GM08714 (cell line): ENCODE measurements around the gene HMCN2.

ENCODE experiments used
- H3K4me3 ChIP-seq: fragments of 200-500 bp; sonication (Bioruptor generic); 2 replicates; pipeline ENCODE4 v1.5.1; 2014; ENCODE audit warnings: mild to moderate bottlenecking, low read length, inconsistent platforms
- ZNF274 ChIP-seq: IDR thresholded peaks from 2 replicates; pipeline ENCODE4 v1.6.1; 2012; ENCODE audit warnings: mild to moderate bottlenecking, low read depth, low read length

HMCN2 gene

DNA sequence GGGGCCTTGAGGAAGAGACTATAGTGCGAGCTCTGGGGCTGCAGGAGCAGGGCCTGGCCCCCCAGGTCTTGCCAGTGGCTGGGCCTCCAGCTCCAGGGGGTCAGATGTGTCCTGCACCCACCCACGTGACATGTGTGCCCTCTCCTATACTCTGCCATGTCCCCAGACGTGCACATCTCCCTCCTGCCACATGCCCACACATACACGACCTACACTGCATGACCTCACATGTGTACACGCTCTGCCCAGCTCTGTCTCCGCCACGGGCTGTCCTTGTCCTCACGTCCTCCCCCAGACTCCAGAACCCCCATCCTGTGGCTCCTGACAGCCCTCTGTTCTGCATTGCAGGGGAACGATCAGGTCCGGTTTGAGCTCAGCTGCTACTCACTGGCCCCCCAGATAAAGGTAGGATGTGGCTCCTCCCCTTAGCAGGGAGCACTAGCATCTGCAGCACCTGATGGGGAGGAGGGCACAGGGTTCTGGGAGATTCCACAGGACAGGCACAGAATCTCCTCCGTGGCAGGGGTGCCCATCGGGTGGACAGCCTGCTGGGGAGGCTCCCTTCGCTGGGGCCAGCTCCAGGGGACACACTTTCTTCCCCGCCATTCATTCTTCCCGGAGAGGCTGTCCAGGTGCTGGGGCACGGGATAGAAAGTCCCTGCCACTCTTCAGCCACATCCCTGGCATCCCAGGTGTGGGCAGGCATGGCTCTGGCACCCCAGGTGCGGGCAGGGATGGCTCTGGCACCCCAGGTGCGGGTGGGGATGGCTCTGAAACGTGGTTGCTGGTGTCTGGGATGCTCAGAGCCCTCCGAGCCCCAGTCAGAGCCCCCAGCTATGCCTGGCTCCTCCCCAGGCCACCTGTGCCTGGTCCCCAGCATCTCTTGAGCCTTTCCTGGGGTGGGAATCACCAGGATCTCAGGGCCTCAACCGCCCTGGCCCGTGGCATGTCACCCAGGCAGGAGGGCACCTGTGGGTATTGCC is 198.5 kb downstream of the HMCN2 start:
- no peak overlapping the region for H3K4me3 ChIP-seq
- TF ChIP-seq ZNF274: no peak

DNA sequence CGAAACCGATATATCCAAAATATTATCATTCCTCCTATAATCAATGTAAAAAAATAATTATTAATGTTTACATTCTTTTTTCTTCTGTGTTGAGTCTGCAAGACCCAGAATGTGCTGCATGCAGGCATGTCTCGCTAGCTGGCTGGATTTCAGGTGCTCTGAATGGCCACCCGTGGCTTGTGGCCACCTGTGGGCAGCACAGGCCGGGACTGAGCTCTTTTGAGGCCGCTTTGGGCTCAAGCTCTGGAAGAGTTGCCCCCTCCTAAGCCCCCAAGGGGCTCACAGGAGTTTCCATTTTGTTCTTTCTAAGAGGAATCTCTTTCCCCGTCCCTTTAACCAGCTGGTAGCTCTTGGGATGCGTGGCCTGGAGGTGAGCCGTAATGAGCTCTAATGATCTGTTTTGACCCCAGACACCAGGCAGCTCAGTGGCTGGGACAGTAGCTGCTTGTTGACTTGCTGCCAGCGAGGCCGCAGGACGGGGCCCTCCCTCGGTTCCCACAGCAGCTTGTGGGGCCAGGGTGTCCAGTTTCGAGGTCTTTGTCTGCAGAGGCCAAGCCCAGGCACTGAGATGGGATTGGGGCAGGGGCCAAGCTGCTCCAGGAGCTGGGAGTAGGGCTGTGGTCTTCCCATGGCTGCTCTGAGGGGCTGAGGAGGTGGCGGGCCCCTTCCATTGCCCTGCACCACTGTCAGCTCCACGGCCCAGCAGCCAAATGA is 200.0 kb downstream of the HMCN2 start:
- no peak for TF ChIP-seq ZNF274
- H3K4me3 ChIP-seq: no peak overlapping the region

DNA sequence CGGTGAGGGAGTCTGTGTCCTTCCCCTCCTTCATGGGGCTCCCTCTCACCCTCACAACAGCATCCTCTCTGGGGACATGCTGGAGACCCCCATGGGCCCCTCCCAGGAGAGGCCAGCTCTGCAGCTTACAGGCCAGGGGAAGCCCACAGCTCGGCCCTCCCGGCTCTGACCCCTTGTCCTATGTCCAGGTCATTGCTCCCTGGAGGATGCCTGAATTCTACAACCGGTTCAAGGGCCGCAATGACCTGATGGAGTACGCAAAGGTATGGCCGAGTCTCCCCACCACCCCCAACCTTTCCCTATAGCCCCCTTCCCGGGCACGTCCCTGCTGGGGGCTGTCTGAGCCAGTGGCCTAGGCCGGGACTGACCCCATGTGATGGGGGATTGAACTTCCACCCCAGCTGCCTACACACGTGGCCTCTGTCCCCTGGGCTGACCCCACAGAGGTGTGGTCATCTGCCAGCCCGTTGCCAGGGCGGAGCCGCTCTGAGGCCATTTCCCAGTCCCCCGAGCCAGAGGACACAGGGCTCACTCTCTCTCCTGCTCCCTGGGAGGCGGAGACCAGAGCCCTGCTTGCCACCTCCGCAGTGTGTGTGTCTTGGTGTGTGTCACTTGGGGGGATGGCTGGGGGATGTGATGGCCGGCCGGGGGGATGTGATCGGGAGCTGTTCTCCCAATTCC is 201.1 kb downstream of the HMCN2 start:
- no peak for TF ChIP-seq ZNF274
- no peak overlapping the region for H3K4me3 ChIP-seq

DNA sequence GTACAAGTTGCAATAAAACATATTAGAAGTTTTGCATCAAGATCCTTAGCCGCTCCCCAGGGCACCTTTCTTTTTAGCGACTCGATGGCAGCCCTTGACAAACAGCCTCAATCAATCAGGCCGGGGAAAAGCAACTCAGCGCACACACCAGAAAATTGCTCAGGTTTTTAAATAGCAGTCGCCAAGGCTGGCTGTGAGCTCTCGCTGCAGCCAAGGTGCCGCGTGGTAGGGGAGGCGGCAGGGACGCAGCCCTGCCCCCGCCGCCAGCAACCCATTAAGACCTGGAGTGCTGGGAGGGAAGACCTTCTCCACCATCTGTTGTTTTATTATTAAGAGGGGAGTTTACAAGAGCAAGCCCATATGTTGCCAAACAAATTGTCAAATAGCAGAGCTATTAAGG is 201.8 kb downstream of the HMCN2 start:
- no peak overlapping the region for H3K4me3 ChIP-seq
- TF ChIP-seq ZNF274: no peak

DNA sequence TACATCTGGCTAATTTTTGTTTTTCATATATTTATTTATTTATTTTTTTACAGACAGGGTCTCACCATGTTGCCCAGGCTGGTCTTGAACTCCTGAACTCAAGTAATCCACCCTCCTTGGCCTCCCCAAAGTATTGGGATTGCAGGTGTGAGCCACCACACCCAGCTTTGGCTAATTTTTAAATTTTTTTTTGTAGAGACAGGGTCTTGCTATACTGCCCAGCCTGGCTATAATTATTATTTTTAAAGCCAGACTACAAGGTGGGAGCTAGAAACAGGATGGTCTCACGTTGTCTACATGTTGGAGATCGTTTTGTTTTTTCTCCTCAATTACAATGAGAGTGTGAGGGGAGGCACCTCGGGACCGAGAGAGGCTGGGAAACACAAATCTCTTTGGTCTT is 203.0 kb downstream of the HMCN2 start:
- TF ChIP-seq ZNF274: no peak
- no peak overlapping the region for H3K4me3 ChIP-seq

DNA sequence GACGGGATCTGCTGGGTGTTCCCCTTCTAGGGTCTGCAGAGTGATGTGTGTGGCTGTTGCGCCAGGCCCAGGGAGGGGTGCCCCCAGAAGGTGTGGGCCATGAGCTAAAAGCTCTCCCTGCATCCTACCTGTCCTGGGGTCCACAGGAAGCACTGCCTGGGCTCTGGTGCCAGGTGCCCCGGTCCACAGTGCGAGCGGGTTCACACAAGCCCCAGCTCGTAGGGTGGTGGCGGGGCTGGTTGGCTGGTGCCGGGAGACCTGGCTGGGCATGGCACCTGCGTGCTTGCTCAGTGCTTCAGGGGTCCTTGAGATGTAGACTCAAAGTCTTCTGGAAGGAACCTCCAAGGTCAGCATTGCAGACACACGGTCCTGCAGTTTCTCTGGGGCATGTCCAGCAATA is 204.7 kb downstream of the HMCN2 start:
- TF ChIP-seq ZNF274: no peak
- H3K4me3 ChIP-seq: no peak overlapping the region

DNA sequence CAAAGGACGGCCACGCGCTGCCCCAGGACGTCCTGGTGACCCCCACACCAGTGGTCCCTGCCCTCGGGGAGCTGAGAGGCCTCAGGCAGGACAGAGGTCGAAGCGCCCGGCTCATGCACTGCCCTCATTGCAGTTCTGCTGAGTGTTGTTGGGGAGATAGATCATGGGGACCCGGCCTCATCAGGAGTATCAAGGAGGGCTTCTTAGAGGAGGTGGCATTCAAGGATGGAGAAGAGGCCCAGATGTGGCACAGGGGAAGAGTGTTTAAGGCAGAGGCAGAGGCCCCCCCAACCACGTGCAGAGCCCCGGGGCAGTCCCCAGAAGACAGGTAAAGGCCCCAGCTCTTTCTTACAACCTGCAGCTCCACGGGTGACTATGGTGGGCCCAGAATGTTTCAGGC is 205.4 kb downstream of the HMCN2 start:
- TF ChIP-seq ZNF274: no peak
- no peak overlapping the region for H3K4me3 ChIP-seq

DNA sequence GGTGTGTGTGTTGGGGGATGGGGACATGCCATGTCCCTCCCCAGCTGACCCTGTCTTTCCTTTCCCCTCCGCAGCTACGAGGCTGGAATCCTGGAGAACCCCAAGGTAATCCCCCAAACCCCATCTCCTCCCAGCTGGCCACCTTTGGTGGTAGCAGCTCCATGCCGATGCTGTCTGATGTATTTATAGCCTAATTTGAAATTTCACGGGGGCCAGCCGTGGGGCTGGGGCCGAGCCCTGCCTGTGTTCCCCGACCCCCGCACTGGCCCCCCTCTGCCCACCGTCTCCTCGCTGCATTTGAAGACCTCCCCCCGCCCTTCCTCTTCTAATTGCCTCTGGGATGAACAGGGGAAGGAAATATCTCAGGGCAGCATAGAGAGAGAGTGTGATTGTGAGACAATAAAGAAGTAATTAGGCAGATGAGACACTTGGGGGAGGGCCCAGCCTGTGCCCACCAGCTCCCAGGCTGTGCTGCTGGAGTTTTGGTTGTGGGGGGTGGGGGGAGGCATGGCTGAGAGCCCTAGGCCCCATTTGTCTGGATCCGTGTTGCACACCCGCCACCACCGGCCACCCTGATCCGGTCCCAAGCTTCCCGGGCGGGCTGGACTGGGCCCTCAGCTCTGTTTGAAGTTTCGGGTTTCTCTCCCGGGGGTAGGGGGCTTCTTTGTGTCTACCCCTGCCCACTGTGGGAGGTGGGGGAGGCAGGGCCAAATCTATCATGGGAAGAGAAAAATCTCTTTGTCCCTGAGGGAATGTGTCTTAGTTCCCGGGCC is 206.0 kb downstream of the HMCN2 start:
- no peak for TF ChIP-seq ZNF274
- no peak overlapping the region for H3K4me3 ChIP-seq

DNA sequence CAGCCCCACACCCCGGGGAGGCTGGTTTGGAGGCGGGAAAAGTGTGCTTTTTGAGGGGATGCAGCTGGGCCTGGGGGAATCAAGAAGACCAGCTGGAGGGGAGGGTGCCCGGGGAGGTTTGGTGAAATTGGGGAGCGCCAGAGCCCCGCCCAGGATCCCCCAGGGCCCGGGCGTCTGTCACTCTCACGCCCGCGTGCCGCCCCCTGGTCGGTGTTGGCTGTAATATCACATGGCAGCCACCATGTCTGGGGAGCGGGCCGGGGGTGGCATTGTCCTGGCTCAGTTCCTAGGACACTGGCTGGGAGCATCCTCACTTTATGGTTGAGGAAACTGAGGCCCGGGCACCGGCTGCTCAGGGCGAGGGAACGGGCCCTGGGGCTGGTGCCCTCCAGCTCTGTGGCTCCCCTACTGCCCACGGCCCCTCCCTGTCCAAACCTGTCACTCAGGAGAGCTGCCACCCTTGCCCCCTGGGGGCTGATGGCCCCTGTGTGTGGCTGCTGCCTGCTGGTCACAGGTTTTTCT is 206.7 kb downstream of the HMCN2 start:
- no peak overlapping the region for H3K4me3 ChIP-seq
- no peak for TF ChIP-seq ZNF274

DNA sequence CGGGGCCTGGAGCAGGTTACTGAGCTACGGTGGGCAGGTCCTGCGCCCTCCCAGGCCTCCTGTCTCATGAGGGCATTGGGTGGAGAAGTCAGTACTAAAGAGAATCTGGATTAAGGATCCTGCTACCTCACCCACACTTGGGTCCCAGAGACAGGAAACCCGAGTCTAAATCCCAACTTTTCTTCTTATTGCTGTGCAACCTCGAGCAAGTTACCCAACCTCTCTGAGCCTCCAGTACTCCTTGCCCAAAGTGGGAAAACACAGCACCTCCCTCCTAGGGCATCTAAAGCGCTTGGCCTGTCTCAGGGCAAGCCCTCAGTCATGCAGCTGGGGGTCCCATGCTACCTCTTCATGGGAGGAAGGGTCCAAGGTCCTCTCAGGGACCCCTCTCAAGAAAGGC is 207.4 kb downstream of the HMCN2 start:
- TF ChIP-seq ZNF274: no peak
- H3K4me3 ChIP-seq: no peak overlapping the region

DNA sequence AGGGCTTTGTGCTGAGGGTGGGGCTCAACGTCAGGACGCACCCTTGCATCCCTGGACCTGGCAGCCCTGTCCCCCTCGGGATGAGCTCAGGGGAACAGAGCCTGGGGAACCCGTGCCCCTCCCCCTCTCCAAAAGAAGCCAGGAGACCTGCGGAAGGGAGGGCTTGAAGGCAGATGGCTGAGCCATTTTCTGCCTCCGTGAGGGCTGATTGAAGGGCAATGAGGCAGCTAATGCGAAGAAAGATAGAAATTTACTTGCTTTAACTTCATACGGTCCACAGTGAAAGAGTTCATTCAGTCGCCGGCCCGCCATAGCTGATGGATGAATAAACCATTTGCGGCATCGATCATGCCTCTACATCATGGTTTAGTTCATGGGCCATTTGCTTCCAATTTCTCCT is 208.0 kb downstream of the HMCN2 start:
- H3K4me3 ChIP-seq: no peak overlapping the region
- TF ChIP-seq ZNF274: no peak

DNA sequence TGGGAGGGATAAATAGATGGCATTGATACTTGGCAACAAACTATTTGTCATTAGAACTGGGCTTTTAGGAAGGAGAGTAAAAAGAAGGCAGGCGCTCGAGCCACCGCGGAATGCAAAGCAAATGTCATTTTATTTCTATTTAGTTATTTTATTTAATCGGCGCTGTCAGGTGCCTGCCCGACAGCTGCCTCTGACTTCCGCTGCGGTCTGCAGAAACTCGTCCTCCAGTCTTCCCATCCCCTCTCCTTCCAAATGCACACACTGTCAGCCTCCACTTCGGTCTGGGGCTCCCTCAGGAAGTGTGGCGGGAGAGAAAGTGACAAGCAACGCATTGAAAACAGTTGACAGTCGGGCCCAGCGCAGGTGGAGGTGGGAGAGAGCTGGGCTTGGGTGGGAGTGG is 208.5 kb downstream of the HMCN2 start:
- H3K4me3 ChIP-seq: no peak overlapping the region
- no peak for TF ChIP-seq ZNF274

DNA sequence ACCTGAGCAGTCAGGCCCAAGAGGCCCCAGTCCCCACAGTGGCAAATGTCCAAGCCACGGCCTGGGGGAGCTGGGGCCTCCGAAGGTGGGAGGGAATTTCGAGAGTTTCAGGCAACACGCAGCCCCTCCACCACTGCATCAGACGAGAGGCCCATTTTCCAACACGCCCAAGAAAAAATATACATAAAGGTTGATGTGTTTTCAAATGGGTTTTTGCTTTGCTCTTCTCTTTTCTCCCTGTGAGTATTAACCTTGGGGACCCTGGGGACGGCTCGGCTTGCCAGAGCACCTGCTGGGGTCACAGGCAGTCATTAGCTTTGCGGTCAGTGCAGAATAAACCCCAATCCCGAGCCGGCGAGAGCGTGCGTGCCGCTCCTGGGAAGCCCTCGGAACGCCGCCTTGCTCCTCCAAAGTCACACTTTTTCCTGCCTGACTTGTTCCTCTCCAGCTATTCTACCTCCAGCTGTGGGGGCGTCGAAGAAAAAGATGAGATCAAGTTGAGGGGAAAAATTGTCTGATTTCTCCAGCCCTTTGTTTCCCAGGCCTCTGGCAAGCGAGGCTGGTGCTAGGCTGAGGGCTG is 210.7 kb downstream of the HMCN2 start:
- H3K4me3 ChIP-seq: no peak overlapping the region
- no peak for TF ChIP-seq ZNF274
